Islet of Langerhans (tissue), 1 donor: ENCODE results near the gene ARHGAP8.
"Not testable (repeated sequence)": the region's sequence is repeated elsewhere in the genome, so short reads cannot be mapped to it uniquely, and the experiment has no call there.

ENCODE experiments used
- FAIRE-seq: peaks from one replicate; lab custom pipeline; 2011; peaks lifted over from hg19 to GRCh38; lab: Jason Lieb, UNC

ARHGAP8 gene

GRCh38 chr22:44740307-44740706, 12.1 kb upstream of the ARHGAP8 start:
- no peak for FAIRE-seq

- no peak for FAIRE-seq
Observed at GRCh38 chr22:44741929-44742328, 10.4 kb upstream of the ARHGAP8 start.

GRCh38 chr22:44743247-44743646, 9.1 kb upstream of the ARHGAP8 start:
- no peak for FAIRE-seq

- no peak for FAIRE-seq
Observed at GRCh38 chr22:44743804-44744211, 8.6 kb upstream of the ARHGAP8 start.

GRCh38 chr22:44745853-44746789, 6.3 kb upstream of the ARHGAP8 start:
- FAIRE-seq: no peak

- not testable (repeated sequence) for FAIRE-seq
Observed at GRCh38 chr22:44747784-44748127, 4.6 kb upstream of the ARHGAP8 start.

GRCh38 chr22:44748524-44748923, 3.9 kb upstream of the ARHGAP8 start:
- no peak for FAIRE-seq

- no peak for FAIRE-seq
Observed at GRCh38 chr22:44750481-44750880, 1.9 kb upstream of the ARHGAP8 start.

GRCh38 chr22:44753189-44754042, 1.0 kb downstream of the ARHGAP8 start:
- FAIRE-seq: no peak

GRCh38 chr22:44754998-44755397, 2.6 kb downstream of the ARHGAP8 start:
- FAIRE-seq: no peak

GRCh38 chr22:44755417-44755816, 3.0 kb downstream of the ARHGAP8 start:
- no peak for FAIRE-seq

GRCh38 chr22:44755956-44756361, 3.6 kb downstream of the ARHGAP8 start:
- no peak for FAIRE-seq

GRCh38 chr22:44758344-44758973, 6.1 kb downstream of the ARHGAP8 start:
- FAIRE-seq: no peak

- FAIRE-seq: no peak
Observed at GRCh38 chr22:44759001-44759400, 6.6 kb downstream of the ARHGAP8 start.

- FAIRE-seq: no peak
Observed at GRCh38 chr22:44759430-44760310, 7.3 kb downstream of the ARHGAP8 start.

- FAIRE-seq: no peak
Observed at GRCh38 chr22:44760476-44760875, 8.1 kb downstream of the ARHGAP8 start.

GRCh38 chr22:44761025-44761424, 8.7 kb downstream of the ARHGAP8 start:
- FAIRE-seq: no peak

- no peak for FAIRE-seq
Observed at GRCh38 chr22:44764373-44764772, 12.0 kb downstream of the ARHGAP8 start.

- FAIRE-seq: no peak
Observed at GRCh38 chr22:44764974-44765373, 12.6 kb downstream of the ARHGAP8 start.

- no peak for FAIRE-seq
Observed at GRCh38 chr22:44765571-44766285, 13.4 kb downstream of the ARHGAP8 start.

GRCh38 chr22:44773082-44773481, 20.7 kb downstream of the ARHGAP8 start:
- FAIRE-seq: no peak
